HG03439 (cell line): Measurements from ENCODE around the gene SPATA7.
"Not testable (repeated sequence)": the region's sequence is repeated elsewhere in the genome, so short reads cannot be mapped to it uniquely, and the experiment has no call there.

Experiments used
- ATAC-seq: cut with Tn5 transposase; IDR thresholded peaks from one replicate; pipeline ENCODE4 v1.9.1; 2021; ENCODE audit warnings: mild to moderate bottlenecking, moderate library complexity; ENCODE audit not compliant: unreplicated experiment

The SPATA7 gene, protein sequence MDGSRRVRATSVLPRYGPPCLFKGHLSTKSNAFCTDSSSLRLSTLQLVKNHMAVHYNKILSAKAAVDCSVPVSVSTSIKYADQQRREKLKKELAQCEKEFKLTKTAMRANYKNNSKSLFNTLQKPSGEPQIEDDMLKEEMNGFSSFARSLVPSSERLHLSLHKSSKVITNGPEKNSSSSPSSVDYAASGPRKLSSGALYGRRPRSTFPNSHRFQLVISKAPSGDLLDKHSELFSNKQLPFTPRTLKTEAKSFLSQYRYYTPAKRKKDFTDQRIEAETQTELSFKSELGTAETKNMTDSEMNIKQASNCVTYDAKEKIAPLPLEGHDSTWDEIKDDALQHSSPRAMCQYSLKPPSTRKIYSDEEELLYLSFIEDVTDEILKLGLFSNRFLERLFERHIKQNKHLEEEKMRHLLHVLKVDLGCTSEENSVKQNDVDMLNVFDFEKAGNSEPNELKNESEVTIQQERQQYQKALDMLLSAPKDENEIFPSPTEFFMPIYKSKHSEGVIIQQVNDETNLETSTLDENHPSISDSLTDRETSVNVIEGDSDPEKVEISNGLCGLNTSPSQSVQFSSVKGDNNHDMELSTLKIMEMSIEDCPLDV

DNA sequence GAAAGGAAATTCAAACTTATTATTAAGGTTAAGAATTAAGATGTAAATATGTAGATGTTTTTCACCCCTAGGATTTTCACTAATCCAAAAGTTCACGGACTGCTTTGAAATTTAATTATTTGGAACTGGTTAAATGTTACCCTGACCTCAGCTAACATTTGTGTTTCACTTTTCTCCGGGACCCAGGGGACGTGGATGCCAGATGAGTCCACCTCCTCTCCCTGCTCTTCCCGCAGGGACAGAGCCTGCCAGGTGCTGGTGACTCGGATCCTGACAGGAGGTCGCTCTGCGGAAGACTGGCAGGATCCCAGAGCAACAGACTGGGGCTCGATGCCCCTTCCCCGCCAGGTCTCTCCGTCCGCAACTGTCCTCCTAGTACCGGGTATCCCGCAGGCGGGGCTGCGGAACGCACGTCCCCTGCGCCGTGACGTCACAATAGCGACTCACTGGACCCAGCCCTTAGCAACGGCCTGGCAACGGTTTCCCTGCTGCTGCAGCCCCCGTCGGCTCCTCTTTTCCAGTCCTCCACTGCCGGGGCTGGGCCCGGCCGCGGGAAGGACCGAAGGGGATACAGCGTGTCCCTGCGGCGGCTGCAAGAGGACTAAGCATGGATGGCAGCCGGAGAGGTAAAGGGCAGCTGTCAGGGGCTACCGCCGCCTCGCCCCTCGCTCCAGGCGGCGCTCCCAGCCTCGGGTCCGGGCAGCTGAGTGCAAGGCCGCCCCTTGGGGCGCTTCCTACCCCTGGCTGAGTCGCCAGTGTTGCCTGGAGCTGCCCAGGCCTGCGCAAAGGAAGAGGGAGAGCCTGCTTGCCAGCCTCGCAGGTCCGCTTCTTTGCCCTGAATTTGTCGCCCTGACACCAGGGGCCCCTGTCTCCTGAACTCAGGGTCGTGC, at the start of gene SPATA7:
Gene SPATA7, plus strand, starts transcription at position 446 of the 890 bp plus-strand sequence. Its CDS starts 162 bp downstream, at position 608.
- ATAC-seq, result peak; percentile 100

DNA sequence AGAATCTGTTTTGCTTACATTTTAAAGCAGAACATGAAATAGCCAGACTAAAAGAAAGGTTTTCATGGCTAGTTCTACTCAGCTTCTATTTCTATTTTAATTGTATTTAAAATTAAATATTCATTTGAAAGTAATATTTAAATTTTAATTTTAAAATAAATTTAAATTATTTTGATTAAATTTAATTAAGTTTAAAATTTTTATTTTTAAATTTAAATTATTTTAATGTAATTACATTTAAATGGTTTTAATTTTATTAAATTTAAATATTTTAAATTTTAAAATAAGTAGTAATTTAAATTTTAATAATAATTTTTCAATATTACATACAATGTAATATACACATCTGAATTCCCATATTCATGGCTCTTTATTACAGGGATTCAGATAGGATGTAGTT, 45.1 kb upstream of the SPATA7 start:
- ATAC-seq, result no peak

GRCh38 chr14:88342980-88343379, 42.5 kb upstream of the SPATA7 start:
- no peak for ATAC-seq

DNA sequence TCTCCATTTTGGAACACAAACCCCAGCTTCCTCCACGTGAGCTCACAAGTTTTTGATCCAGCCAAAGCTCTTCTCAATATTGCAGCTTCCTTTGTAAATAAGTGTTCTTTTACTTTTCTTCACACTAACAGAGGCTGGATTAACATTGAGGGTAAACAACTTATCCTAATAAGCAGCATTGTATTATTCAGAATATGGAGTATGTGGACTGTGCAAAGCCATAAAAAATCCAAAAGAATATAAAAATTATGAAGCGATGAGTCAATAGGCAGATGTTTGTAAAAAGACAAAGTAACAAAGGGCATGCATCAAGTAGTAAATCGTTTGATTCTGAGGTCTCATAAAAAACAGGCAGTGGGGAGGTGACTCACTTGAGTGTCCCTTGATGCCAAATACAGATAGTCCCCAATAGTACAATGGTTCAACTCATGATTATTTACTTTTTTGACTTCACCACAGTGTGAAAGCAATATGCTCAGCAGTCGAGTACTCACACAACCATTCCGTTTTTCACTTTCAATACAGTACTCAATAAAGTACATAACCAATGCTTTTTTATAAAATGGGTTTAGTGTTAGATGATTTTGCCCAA, 39.3 kb upstream of the SPATA7 start:
- no peak for ATAC-seq

- ATAC-seq, result no peak
Measured at GRCh38 chr14:88348546-88348945, 36.9 kb upstream of the SPATA7 start.

GRCh38 chr14:88351966-88352691, 33.3 kb upstream of the SPATA7 start:
- ATAC-seq, result no peak

GRCh38 chr14:88352698-88353097, 32.8 kb upstream of the SPATA7 start:
- no peak for ATAC-seq

GRCh38 chr14:88354358-88354757, 31.1 kb upstream of the SPATA7 start:
- ATAC-seq, result no peak

GRCh38 chr14:88359500-88359899, 26.0 kb upstream of the SPATA7 start:
- ATAC-seq, result no peak

GRCh38 chr14:88363644-88364043, 21.8 kb upstream of the SPATA7 start:
- no peak for ATAC-seq

GRCh38 chr14:88364710-88365413, 20.6 kb upstream of the SPATA7 start:
- no peak for ATAC-seq

GRCh38 chr14:88369496-88369895, 16.0 kb upstream of the SPATA7 start:
- no peak for ATAC-seq

GRCh38 chr14:88379706-88380343, 5.6 kb upstream of the SPATA7 start:
- no peak for ATAC-seq

DNA sequence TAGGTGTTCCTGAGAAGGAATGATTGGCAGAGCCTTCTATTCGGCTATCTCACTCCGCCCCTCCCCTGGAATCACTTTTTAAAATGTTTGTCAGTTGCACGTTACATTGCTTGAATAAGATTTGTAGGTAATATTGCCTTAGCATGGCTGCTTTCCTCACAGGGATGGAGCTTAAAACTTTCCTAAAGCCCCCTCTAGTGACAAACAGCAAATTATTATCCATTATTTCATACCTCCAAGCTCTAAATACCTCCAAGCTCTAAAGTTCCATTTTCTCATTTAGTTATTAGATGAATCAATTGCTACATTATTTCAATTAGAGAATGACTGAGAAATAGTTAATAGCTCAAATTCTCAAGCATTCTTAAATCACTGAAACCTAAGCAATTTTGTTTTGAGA, 5.1 kb upstream of the SPATA7 start:
- no peak for ATAC-seq

- ATAC-seq, result not testable (repeated sequence)
Measured at GRCh38 chr14:88381634-88382033, 3.8 kb upstream of the SPATA7 start.

GRCh38 chr14:88384718-88385117, 739 bp upstream of the SPATA7 start:
- ATAC-seq, result no peak

- no peak for ATAC-seq
Measured at GRCh38 chr14:88386256-88386794, 868 bp downstream of the SPATA7 start.

GRCh38 chr14:88388741-88389282, 3.4 kb downstream of the SPATA7 start:
- no peak for ATAC-seq

DNA sequence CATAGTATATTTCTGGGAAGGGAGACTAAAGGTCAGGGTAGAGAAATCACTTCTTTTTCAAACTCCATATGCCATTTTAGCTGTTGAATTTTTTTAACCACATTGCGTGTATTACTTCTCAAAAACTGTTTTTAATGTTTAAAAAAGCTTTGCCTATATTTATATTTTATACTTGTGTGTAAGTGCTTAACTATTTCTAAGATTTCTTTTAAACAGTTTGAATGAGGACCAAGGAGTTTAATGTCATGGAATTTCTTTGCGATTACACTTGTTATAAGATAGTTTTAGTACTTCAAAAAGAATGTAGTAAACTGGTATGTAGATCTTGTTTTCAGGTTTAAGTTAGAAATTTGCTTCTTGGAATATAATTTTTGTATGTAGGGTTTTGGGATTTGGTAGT, 7.2 kb downstream of the SPATA7 start:
- no peak for ATAC-seq
